ENCODE measurements around the gene ARX. TPM values are rescaled to one million over a fixed set of nuclear protein-coding genes. Genes with fewer than 3 reads are reported as not detected.

The ARX gene
- total and polyA plus RNA-seq, 2 of the 8 experiments (the other 6 are each of a cell fraction or from before 2014, with no cell fraction given) = not detected

- WGBS, 2 experiments (ENCODE audit: extremely low coverage in 1 of 2, insufficient coverage in 1 of 2, insufficient read length in 1 of 2, insufficient replicate concordance in 2 of 2, low coverage in 1 of 2, low lambda C conversion rate in 2 of 2, missing lambda C conversion rate in 1 of 2) = 1% methylated on average over 31 of the region's 32 CpGs; no CpG with 5 or more reads in 1 of the 2 experiments
- Histone ChIP-seq H2AFZ (ENCODE audit: low read length) (no peak overlapping the region), H3K9ac (replicated peaks in 1 of 4; ENCODE audit: extremely low read depth in 1 of 4, low read depth in 3 of 4, low read length in 3 of 4) (no peak overlapping the region), H4K8ac (ENCODE audit: extremely low read depth, insufficient read depth, low read length) (no peak overlapping the region; the same call in 1 of the 2 replicates), H3K56ac (replicated peaks; ENCODE audit: insufficient read length, low read depth, low read length) (no peak overlapping the region), H2AK5ac (ENCODE audit: low read depth, low read length) (no peak overlapping the region), H3K79me1 (ENCODE audit: low read depth, low read length) (no peaks in the 10 kb centered on the region), H4K91ac (replicated peaks; ENCODE audit: insufficient read length, low read length) (no peak overlapping the region), H3K79me2 (ENCODE audit: control insufficient read depth in 1 of 2, insufficient read depth in 2 of 2, low read length in 2 of 2) (no peaks in the 10 kb centered on the region), H3K36me3 (ENCODE audit: control insufficient read depth in 2 of 4, insufficient read depth in 4 of 4, low read length in 3 of 4) (no peaks in the 10 kb centered on the region; a peak in 1 of 8 replicates), H2BK5ac (ENCODE audit: low read depth, low read length) (no peak overlapping the region), H2BK15ac (ENCODE audit: low read length) (no peak overlapping the region), H3K4me2 (ENCODE audit: insufficient read depth in 1 of 2, low read depth in 2 of 2, low read length in 2 of 2) (peak overlapping the region; percentile 73 to 75), H3K23me2 (ENCODE audit: low read depth, low read length) (peaks cover 10% of the 10 kb centered on the region; the same call in 1 of the 2 replicates), H3K27me3 (replicated peaks in 1 of 4; ENCODE audit: control insufficient read depth in 3 of 4, extremely low read depth in 1 of 4, insufficient read depth in 3 of 4, low read length in 3 of 4) (peaks cover 61 to 98% (median 88%) of the 10 kb centered on the region in 4 experiments), H3K4me3 (ENCODE audit: extremely low read depth in 1 of 4, insufficient read depth in 2 of 4, low read depth in 3 of 4, low read length in 4 of 4) (peak overlapping the region in 3 of 4 experiments; percentile 17 to 54 (median 25); a peak in 5 of 8 replicates), H4K20me1 (replicated peaks in 1 of 2; ENCODE audit: control insufficient read depth in 1 of 2, insufficient read depth in 2 of 2, low read length in 2 of 2) (peaks cover 0 to 4% of the 10 kb centered on the region in 2 experiments), H3K14ac (ENCODE audit: insufficient read length) (no peak overlapping the region), H2BK20ac (ENCODE audit: low read length) (no peak overlapping the region), H2BK120ac (replicated peaks; ENCODE audit: low read depth, low read length) (no peak overlapping the region), H2BK12ac (ENCODE audit: low read depth, low read length) (no peak overlapping the region), H3K4me1 (replicated peaks in 1 of 4; ENCODE audit: control insufficient read depth in 3 of 4, insufficient read depth in 4 of 4, low read length in 3 of 4) (peaks cover 0 to 12% (median 8%) of the 10 kb centered on the region in 4 experiments; a peak in 6 of 7 replicates), H3K23ac (ENCODE audit: insufficient read length) (no peak overlapping the region), H3K9me3 (ENCODE audit: insufficient read depth in 2 of 2, low read depth in 1 of 2, low read length in 1 of 2) (no peaks in the 10 kb centered on the region), H3K27ac (ENCODE audit: low read depth, low read length) (no peak overlapping the region), H4K5ac (ENCODE audit: insufficient read length, low read depth, low read length) (no peak overlapping the region), H3K4ac (replicated peaks; ENCODE audit: insufficient read length, low read depth, low read length) (no peak overlapping the region), H3K18ac (ENCODE audit: extremely low read depth, low read length) (no peak overlapping the region)
- no peak for DNase-seq (ENCODE audit: low read depth in 1 of 2, low spot score in 2 of 2)
- POLR2A ChIA-PET (ENCODE audit: partially characterized antibody) = no interaction called here
- CTCF ChIA-PET (ENCODE audit: partially characterized antibody) = interaction anchor here (2.1 kb wide), 1 partner anchor 9 kb away, joined by 5 read pairs; no protein-coding TSS in a partner anchor
- FAIRE-seq = no peak
- TF ChIP-seq GTF2F1 (IDR thresholded peaks at IDR 0.05; ENCODE audit: borderline replicate concordance, low read depth, low read length) = no peak
- peak; percentile 72 for TF ChIP-seq RNF2 (IDR thresholded peaks at IDR 0.05; ENCODE audit: borderline replicate concordance, low read depth, low read length, missing control alignments, poor library complexity, severe bottlenecking)
- TF ChIP-seq SP4 (IDR thresholded peaks at IDR 0.05; ENCODE audit: low read length) = no peak
- TF ChIP-seq ZNF274 (IDR thresholded peaks at IDR 0.05; ENCODE audit: borderline replicate concordance, extremely low read depth, low read length) = no peak
- TF ChIP-seq E2F6 (IDR thresholded peaks at IDR 0.05) = peak; percentile 71
- TF ChIP-seq CBX8 (IDR thresholded peaks at IDR 0.05; ENCODE audit: borderline replicate concordance, low read depth, low read length) = no peak
- TF ChIP-seq KDM5A (IDR thresholded peaks at IDR 0.05; ENCODE audit: low read length) = no peak
- TF ChIP-seq SIX5 (IDR thresholded peaks at IDR 0.05; ENCODE audit: low read depth, low read length) = no peak
- no peak for TF ChIP-seq POU5F1 (IDR thresholded peaks at IDR 0.05; ENCODE audit: low read depth, low read length)
- no peak for TF ChIP-seq CEBPB (IDR thresholded peaks at IDR 0.05; ENCODE audit: low read depth, low read length)
- TF ChIP-seq, protein P1, sequence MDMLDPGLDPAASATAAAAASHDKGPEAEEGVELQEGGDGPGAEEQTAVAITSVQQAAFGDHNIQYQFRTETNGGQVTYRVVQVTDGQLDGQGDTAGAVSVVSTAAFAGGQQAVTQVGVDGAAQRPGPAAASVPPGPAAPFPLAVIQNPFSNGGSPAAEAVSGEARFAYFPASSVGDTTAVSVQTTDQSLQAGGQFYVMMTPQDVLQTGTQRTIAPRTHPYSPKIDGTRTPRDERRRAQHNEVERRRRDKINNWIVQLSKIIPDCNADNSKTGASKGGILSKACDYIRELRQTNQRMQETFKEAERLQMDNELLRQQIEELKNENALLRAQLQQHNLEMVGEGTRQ (IDR thresholded peaks at IDR 0.05; ENCODE audit: low read length) = no peak
Measured at GRCh38 chrX:25017667-25018247, 2.0 kb upstream of the ARX start.
